CD4-positive, alpha-beta T cell (primary cell): ENCODE results near the gene GABRB1. TPM values are rescaled to one million over a fixed set of nuclear protein-coding genes. Genes with fewer than 3 reads are reported as not detected.

ENCODE experiments used
- ATAC-seq: fragments of 200-7000 bp; cut with Tn5 transposase; one replicate; pipeline ENCODE4 v1.10.0; 2022; ENCODE audit warnings: mild to moderate bottlenecking; ENCODE audit not compliant: poor library complexity
- CTCF ChIA-PET: fragments of 350-600 bp; sonication (Branson Sonifier 250); formaldehyde crosslinking; loops from one replicate; lab custom pipeline; 2021; ENCODE audit warnings: antibody characterized with exemption, inconsistent platforms; lab: Charles Lee
- POLR2A ChIA-PET: fragments of 350-600 bp; sonication (Branson Sonifier 250); formaldehyde crosslinking; loops from one replicate; lab custom pipeline; 2021; ENCODE audit warnings: antibody characterized with exemption, inconsistent platforms; lab: Charles Lee
- DNase-seq, 14 experiments: peaks; one replicate each; pipeline ENCODE4 v3.0.0-alpha.2; 2013 to 2020; ENCODE audit warnings: mixed read lengths in 2 of 14
- H3K27ac ChIP-seq, 2 donors: one replicate each; pipeline versions ENCODE4 v1.5.1 to v1.7.0; 2013; ENCODE audit warnings: low read length in 2 of 2, low read depth in 1 of 2, mild to moderate bottlenecking in 1 of 2
- H3K27me3 ChIP-seq, 2 experiments: 1 replicate in 1 of 2; 2 replicates in 1 of 2; pipeline versions ENCODE4 v1.6.1 to v1.7.0; 2013; ENCODE audit warnings: low read length in 2 of 2, control low read depth in 1 of 2, mild to moderate bottlenecking in 1 of 2, moderate library complexity in 1 of 2; ENCODE audit not compliant: insufficient read depth in 2 of 2, control insufficient read depth in 1 of 2
- H3K36me3 ChIP-seq: one replicate; pipeline ENCODE4 v1.6.1; 2013; ENCODE audit warnings: low read length, control low read depth; ENCODE audit not compliant: insufficient read depth
- H3K4me1 ChIP-seq: one replicate; pipeline ENCODE4 v1.6.1; 2013; ENCODE audit warnings: low read length, control low read depth; ENCODE audit not compliant: insufficient read depth
- H3K4me3 ChIP-seq: one replicate; pipeline ENCODE4 v1.5.1; 2013; ENCODE audit warnings: mild to moderate bottlenecking, low read length, moderate library complexity
- H3K9me3 ChIP-seq, 2 experiments: 1 replicate in 1 of 2; 2 replicates in 1 of 2; pipeline versions ENCODE4 v1.6.1 to v1.7.0; 2013; ENCODE audit warnings: low read length in 2 of 2, mild to moderate bottlenecking in 2 of 2, control low read depth in 1 of 2, moderate library complexity in 1 of 2; ENCODE audit not compliant: control insufficient read depth in 1 of 2, insufficient read depth in 1 of 2
- H3K27ac Mint-ChIP-seq: one replicate; pipeline ENCODE4 v1.8.0; 2020; ENCODE audit warnings: mixed read lengths
- H3K27me3 Mint-ChIP-seq: one replicate; pipeline ENCODE4 v1.8.0; 2021; ENCODE audit warnings: mixed read lengths
- H3K36me3 Mint-ChIP-seq: one replicate; pipeline ENCODE4 v1.8.0; 2021; ENCODE audit warnings: low read depth, mixed read lengths
- H3K4me1 Mint-ChIP-seq: one replicate; pipeline ENCODE4 v1.8.0; 2021; ENCODE audit warnings: low read depth, mixed read lengths
- H3K4me3 Mint-ChIP-seq: one replicate; pipeline ENCODE4 v1.8.0; 2020; ENCODE audit warnings: mild to moderate bottlenecking, mixed read lengths
- H3K9me3 Mint-ChIP-seq: one replicate; pipeline ENCODE4 v1.8.0; 2020; ENCODE audit warnings: mixed read lengths
- intact Hi-C, 2 experiments: fragments of 100-400 bp; cut with DNase I in 1 of 2; cut with micrococcal nuclease in 1 of 2; formaldehyde crosslinking; loops; one replicate each; pipeline versions ENCODE4 v1.15.1 to v1.9.0; 2023 to 2025; cut with DNase I, micrococcal nuclease
- total RNA-seq, 174 experiments: library from RNA in 2 of 174; stranded (reverse) in 2 of 174; gene quantifications; one replicate each; pipeline ENCODE4 v1.2.3 and lab custom pipeline; 2021 to 2026
- TF ChIP-seq, protein P1 (sequence below): fragments of 200-600 bp; IDR thresholded peaks from one replicate; pipeline ENCODE4 v1.8.0; 2022; ENCODE audit warnings: antibody characterized with exemption, mild to moderate bottlenecking

GABRB1 gene
- total RNA-seq, 2 experiments from 2014 or later = not detected

DNA sequence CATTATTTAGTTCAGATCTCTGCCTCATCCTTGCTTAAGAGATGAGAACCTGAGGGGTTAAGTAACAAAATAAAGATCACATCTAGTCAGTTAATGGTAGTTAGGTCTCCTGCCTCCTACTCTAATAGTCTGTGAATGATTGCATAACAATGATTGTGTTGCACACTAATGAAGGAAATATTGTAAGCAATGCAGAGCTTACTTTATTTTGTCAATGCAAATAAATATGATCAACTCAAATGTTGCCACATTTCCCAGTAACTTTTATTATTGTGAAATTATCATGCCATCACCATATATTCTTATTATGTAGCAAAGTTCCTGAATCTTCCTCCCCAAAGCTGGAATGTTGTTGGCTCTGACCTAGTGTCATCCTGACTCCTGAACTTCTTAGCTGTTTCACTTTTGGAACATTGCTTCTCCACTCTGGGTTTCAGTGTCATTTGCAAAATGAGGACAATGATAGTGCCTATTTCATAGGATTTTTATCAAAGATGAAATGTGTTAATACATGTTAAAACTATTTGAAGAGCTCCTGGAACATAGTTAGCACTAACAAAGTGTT lies 20.9 kb upstream of the GABRB1 start:
- ChIA-PET POLR2A (no interaction called here), CTCF (no interaction called here)
- ATAC-seq (no peak), DNase-seq (no peak)
- Histone ChIP-seq H3K36me3 (no peaks in the 10 kb centered on the region), H3K9me3 (no peaks in the 10 kb centered on the region), H3K27me3 (no peaks in the 10 kb centered on the region), H3K4me1 (peaks cover 6% of the 10 kb centered on the region), H3K27ac (no peak overlapping the region), H3K4me3 (peak overlapping the region; percentile 17)
- H3K27me3 Mint-ChIP-seq = no peaks in the 10 kb centered on the region
- intact Hi-C loops = no loop called here
- H3K4me1 Mint-ChIP-seq = peaks cover 26% of the 10 kb centered on the region
- H3K9me3 Mint-ChIP-seq = no peaks in the 10 kb centered on the region
- TF ChIP-seq, protein P1, sequence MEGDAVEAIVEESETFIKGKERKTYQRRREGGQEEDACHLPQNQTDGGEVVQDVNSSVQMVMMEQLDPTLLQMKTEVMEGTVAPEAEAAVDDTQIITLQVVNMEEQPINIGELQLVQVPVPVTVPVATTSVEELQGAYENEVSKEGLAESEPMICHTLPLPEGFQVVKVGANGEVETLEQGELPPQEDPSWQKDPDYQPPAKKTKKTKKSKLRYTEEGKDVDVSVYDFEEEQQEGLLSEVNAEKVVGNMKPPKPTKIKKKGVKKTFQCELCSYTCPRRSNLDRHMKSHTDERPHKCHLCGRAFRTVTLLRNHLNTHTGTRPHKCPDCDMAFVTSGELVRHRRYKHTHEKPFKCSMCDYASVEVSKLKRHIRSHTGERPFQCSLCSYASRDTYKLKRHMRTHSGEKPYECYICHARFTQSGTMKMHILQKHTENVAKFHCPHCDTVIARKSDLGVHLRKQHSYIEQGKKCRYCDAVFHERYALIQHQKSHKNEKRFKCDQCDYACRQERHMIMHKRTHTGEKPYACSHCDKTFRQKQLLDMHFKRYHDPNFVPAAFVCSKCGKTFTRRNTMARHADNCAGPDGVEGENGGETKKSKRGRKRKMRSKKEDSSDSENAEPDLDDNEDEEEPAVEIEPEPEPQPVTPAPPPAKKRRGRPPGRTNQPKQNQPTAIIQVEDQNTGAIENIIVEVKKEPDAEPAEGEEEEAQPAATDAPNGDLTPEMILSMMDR = no peak
- H3K27ac Mint-ChIP-seq = peak overlapping the region; percentile 43
- H3K36me3 Mint-ChIP-seq = no peaks in the 10 kb centered on the region
- H3K4me3 Mint-ChIP-seq = peak overlapping the region; percentile 52

DNA sequence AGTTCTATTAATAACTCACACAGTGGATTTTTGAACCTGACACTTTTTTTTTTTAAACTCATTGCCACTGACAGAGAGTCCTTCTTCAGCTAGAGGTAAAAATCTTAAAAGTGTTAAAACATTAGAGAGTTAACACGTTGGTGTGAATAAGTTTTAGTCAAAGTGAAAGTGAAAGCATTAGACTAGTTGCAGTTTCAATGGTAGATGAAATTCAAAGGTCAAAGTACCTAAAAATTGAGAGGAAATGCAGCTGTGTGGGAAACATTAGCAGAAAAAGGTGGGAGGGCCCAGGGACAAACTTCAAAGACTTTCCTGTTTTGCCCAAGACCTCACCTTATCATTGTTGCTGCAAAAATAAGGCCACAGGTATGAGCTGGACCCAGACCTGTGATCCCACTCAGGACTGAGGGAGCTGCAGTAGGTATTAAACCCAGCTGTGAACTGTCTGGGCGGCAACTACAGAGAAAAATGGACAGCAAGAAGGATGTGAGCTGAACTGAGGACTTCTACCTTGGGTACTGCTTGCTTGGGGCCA lies 20.4 kb upstream of the GABRB1 start:
- H3K36me3 Mint-ChIP-seq = no peaks in the 10 kb centered on the region
- POLR2A ChIA-PET = no interaction called here
- CTCF ChIA-PET = no interaction called here

DNA sequence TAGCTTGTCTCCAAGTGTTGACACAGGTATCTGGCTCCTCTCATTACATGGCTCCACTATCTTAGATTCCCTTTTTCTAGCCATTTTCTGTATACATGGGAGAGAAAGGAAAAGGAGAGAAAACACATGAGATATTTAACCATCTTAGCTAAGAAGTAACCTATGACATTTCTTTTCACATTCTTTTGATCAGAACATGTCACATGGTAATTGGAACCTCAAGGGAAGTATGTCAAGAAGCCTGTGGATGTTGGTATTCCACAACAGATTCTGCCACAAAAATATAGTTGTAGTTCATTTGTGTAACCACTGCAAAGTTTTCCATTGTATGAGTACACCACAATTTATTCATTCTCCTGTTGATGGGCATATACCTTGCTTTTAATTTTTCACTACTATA lies 18.7 kb upstream of the GABRB1 start:
- ChIA-PET CTCF (no interaction called here), POLR2A (no interaction called here)
- H3K4me1 ChIP-seq = peaks cover 6% of the 10 kb centered on the region
- DNase-seq = no peak
- H3K36me3 ChIP-seq = no peaks in the 10 kb centered on the region
- Mint-ChIP-seq H3K27me3 (no peaks in the 10 kb centered on the region), H3K4me1 (peaks cover 26% of the 10 kb centered on the region), H3K36me3 (no peaks in the 10 kb centered on the region), H3K27ac (no peak overlapping the region), H3K4me3 (no peak overlapping the region), H3K9me3 (no peaks in the 10 kb centered on the region)
- intact Hi-C loops = no loop called here
- H3K27me3 ChIP-seq = no peaks in the 10 kb centered on the region
- TF ChIP-seq, protein P1 = no peak
- H3K4me3 ChIP-seq = no peak overlapping the region
- no peak overlapping the region for H3K27ac ChIP-seq
- H3K9me3 ChIP-seq = no peaks in the 10 kb centered on the region
- ATAC-seq = no peak

More for the DNA sequence above, 20.4 kb upstream of the GABRB1 start:
- DNase-seq (peak in 3 of 14 experiments; percentile 15 to 70 (median 22)), ATAC-seq (no peak)
- H3K27ac Mint-ChIP-seq = peak overlapping the region; percentile 43
- peak overlapping the region; percentile 52 for H3K4me3 Mint-ChIP-seq
- Histone ChIP-seq H3K27me3 (no peaks in the 10 kb centered on the region), H3K36me3 (no peaks in the 10 kb centered on the region), H3K4me3 (peak overlapping the region; percentile 17), H3K9me3 (no peaks in the 10 kb centered on the region), H3K4me1 (peaks cover 6% of the 10 kb centered on the region), H3K27ac (no peak overlapping the region)
- intact Hi-C loops = no loop called here
- TF ChIP-seq, protein P1 = no peak
- no peaks in the 10 kb centered on the region for H3K9me3 Mint-ChIP-seq
- H3K4me1 Mint-ChIP-seq = peaks cover 26% of the 10 kb centered on the region
- H3K27me3 Mint-ChIP-seq = no peaks in the 10 kb centered on the region
